Lower lobe of right lung (tissue), 2 donors: ENCODE results near the gene SLCO4A1. TPM values are rescaled to one million over a fixed set of nuclear protein-coding genes. Genes with fewer than 3 reads are reported as not detected.

ENCODE experiments used
- ATAC-seq, 2 donors: fragments of 200-7000 bp; cut with Tn5 transposase; one replicate each; pipeline ENCODE4 v1.9.1; 2020 to 2022; ENCODE audit warnings: mild to moderate bottlenecking in 2 of 2, moderate library complexity in 2 of 2
- DNase-seq: peaks from one replicate; pipeline ENCODE4 v3.0.0-alpha.2; 2020
- H3K27ac ChIP-seq: fragments of 200-600 bp; one replicate; pipeline ENCODE4 v1.8.0; 2022
- H3K27me3 ChIP-seq: fragments of 200-600 bp; one replicate; pipeline ENCODE4 v1.8.0; 2022; ENCODE audit warnings: low read depth
- H3K36me3 ChIP-seq: fragments of 200-600 bp; one replicate; pipeline ENCODE4 v1.8.0; 2022; ENCODE audit warnings: mild to moderate bottlenecking
- H3K4me1 ChIP-seq: fragments of 200-600 bp; one replicate; pipeline ENCODE4 v1.8.0; 2022
- H3K4me3 ChIP-seq: fragments of 200-600 bp; one replicate; pipeline ENCODE4 v1.8.0; 2022; ENCODE audit warnings: mild to moderate bottlenecking
- H3K9me3 ChIP-seq: fragments of 200-600 bp; one replicate; pipeline ENCODE4 v1.8.0; 2022
- intact Hi-C: fragments of 100-400 bp; cut with DNase I; formaldehyde crosslinking; loops from one replicate; pipeline ENCODE4 v1.11.0; 2022
- total RNA-seq: library from RNA; stranded (reverse); fragmentation: NEBNext Ultra II Directional; extraction: Animal tissue kit (Norgen Biotek cat#: 25700); gene quantifications from one replicate; pipeline ENCODE4 v1.2.1, GENCODE V29; 2021
- TF ChIP-seq, protein P1 (sequence below): fragments of 200-600 bp; IDR thresholded peaks from one replicate; pipeline ENCODE4 v1.8.0; 2022; ENCODE audit warnings: antibody characterized with exemption, mild to moderate bottlenecking
- donor health status: DM: no; HTN: yes; CAD: no; lungs with severe emphysema.

Gene SLCO4A1
- total RNA-seq, 1 donor from 2014 or later = 72.4 TPM

DNA sequence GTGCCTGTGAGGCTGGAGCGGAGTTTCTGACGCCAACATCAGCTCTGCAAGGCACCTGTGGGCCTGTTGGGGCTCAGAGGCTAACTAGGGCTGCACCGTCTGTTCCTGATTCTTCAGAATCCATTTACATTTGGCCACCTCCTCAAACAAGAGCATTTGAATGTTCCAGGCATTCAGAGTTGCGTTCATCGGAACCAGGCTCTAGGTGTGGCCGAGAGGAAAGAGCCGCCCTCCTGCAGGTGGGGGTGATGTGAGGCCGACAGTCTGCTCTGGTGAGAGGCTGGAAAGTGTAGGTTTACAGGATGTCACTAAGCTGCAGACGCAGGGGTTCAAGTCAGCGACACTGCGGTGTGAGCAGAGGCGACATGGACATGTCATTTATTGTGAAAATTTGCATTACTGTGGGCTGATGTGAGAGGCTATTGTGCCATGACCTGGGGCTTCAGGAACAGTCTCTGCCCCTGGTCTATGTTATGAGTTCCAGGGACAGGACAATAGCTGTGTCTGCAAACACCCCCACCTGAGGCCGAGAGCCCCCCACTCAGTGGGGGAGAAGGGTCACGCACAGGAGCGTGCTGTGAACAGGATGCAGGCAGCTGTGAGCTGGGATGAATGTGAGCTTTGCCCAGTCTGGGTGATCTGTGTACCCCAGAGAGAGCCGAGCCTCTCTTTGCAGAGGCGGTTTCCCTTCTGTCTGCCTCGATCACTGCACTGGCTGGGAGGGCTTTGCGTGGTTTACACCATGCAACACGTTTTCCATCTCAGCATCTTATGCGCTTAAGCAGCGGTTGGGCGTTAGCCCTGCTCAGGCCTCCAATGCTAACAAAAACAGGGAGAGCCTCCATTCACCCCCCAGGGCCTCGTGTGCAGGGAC, 21.1 kb downstream of the SLCO4A1 start:
- ATAC-seq (no peak), DNase-seq (no peak)
- Histone ChIP-seq H3K27ac (no peak overlapping the region), H3K36me3 (peaks cover 38% of the 10 kb centered on the region), H3K9me3 (no peaks in the 10 kb centered on the region), H3K4me1 (peaks cover 18% of the 10 kb centered on the region), H3K27me3 (peaks cover 20% of the 10 kb centered on the region), H3K4me3 (no peak overlapping the region)
- intact Hi-C loops = no loop called here
- TF ChIP-seq, protein P1, sequence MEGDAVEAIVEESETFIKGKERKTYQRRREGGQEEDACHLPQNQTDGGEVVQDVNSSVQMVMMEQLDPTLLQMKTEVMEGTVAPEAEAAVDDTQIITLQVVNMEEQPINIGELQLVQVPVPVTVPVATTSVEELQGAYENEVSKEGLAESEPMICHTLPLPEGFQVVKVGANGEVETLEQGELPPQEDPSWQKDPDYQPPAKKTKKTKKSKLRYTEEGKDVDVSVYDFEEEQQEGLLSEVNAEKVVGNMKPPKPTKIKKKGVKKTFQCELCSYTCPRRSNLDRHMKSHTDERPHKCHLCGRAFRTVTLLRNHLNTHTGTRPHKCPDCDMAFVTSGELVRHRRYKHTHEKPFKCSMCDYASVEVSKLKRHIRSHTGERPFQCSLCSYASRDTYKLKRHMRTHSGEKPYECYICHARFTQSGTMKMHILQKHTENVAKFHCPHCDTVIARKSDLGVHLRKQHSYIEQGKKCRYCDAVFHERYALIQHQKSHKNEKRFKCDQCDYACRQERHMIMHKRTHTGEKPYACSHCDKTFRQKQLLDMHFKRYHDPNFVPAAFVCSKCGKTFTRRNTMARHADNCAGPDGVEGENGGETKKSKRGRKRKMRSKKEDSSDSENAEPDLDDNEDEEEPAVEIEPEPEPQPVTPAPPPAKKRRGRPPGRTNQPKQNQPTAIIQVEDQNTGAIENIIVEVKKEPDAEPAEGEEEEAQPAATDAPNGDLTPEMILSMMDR = no peak

DNA sequence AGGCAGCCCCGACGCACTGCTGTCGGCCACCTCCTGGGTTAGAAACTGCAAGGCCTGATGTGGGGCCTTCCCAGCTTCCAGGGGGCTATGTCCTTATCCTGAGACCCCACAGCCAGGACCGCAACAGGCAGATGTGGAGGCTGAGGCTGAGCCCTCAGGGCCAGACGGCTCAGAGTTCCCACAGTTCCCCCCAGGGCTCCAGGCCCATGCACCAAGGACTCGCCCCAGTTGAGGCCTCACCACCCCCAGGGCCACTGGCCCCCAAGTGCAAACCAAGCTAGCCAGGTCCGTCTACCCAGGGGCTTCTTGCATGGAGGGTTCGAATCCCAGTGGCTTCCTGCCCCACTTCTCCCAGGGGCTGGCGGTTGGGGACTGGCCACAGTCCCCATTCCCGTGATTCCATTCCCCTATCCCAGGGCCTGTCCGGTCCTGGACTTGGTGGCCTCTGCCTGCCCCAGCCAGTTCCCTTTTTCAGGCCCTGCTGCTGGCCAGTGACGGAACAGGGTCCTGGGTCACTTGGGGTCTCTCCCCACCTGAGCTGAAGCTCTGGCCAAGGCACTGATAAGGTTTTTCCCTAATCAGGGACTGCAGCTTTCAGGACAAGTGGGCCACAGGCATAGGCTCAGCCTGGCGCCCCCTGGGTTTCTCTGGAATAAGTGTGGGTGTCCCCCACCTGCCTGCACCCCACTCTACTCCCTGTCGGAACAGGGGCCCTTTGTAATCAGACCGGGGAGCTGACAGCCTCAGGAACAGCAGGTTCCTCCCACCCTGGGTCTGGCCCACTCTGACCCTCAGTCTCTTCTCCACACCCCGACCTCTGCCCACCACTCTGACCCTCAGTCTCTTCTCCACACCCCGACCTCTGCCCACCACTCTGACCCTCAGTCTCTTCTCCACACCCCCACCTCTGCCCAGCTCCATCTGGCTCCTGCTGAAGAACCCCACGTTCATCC, 22.0 kb downstream of the SLCO4A1 start:
- H3K36me3 ChIP-seq = peaks cover 30% of the 10 kb centered on the region
- no peak for DNase-seq

DNA sequence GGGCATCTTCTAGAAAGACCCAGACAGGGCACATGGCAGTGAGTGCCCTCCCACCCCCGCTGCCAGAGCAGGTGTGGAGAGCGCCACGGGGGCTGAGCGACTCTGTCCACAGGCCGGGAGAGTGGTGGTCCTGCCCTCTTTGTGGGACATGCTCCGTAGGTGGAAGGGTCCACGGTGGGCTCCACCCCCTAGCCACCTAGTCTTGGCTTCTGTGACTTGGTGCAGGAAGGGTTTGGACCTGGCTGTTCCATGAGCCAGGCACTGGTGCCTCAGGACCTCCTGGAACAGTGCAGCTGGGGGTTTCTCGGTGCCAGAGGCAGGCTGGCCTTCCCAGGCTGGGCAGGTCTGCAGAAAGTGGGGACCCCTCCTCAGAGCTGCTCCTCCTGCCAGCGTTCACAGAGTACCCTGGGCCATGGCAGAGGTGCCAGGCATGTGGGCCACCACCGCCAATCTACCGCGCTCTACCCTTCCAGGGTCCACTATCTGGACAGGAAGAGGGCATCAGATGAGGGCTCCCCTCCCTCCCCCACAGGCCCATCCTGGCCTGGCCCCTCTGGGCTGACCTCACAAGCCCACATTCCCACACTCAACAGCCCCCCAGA, 23.0 kb downstream of the SLCO4A1 start:
- intact Hi-C loops = no loop called here
- Histone ChIP-seq H3K4me3 (no peak overlapping the region), H3K27ac (no peak overlapping the region), H3K4me1 (peaks cover 18% of the 10 kb centered on the region), H3K9me3 (no peaks in the 10 kb centered on the region), H3K27me3 (peaks cover 20% of the 10 kb centered on the region), H3K36me3 (peaks cover 26% of the 10 kb centered on the region)
- no peak for DNase-seq
- ATAC-seq = no peak
- TF ChIP-seq, protein P1 = no peak

More for the DNA sequence above, 22.0 kb downstream of the SLCO4A1 start:
- H3K27me3 ChIP-seq = peaks cover 20% of the 10 kb centered on the region
- no peak for ATAC-seq
- intact Hi-C loops = no loop called here
- peaks cover 18% of the 10 kb centered on the region for H3K4me1 ChIP-seq
- H3K4me3 ChIP-seq = no peak overlapping the region
- TF ChIP-seq, protein P1 = no peak
- no peak overlapping the region for H3K27ac ChIP-seq
- H3K9me3 ChIP-seq = no peaks in the 10 kb centered on the region

DNA sequence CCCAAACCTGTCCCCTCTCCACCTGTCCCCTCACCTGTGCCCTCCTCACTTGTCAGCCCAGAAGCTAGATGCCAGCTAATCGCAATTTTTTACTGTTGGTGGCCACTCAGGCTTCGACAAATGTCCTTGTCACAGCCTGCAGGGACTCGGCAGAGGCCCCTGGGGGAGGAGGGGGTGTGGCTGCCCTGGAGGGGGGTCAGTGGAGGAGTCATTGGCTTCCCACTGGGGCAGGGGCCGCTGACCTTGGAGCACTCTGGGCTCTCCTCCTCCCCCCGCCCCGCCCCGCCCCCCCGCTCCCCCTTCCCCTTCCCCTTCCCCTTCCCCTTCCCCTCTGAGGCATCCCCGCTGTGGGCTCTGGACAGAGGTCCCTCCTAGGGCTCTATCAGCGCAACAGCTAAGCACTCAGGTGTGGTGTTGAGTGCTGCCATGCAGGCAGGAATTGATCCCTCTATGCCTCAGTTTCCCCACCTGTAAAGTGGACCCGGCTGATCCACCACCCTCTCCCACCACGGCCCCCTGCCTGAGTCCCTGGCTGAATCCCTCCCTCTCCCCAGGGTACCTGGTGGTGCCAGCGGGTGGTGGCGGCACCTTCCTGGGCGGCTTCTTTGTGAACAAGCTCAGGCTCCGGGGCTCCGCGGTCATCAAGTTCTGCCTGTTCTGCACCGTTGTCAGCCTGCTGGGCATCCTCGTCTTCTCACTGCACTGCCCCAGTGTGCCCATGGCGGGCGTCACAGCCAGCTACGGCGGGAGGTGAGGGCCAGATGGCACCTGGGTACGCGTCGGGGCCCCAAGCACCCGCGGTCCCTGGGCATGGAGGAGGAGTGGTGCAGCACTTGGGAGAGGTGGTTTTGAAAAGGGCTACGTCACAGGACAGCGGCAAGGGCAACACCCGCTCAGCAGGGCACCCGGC, 23.8 kb downstream of the SLCO4A1 start:
- Histone ChIP-seq H3K4me3 (no peak overlapping the region), H3K27ac (no peak overlapping the region), H3K9me3 (no peaks in the 10 kb centered on the region), H3K27me3 (peaks cover 20% of the 10 kb centered on the region), H3K4me1 (peaks cover 18% of the 10 kb centered on the region), H3K36me3 (peaks cover 20% of the 10 kb centered on the region)
- DNase-seq = no peak
- intact Hi-C loops = no loop called here
- no peak for ATAC-seq
- TF ChIP-seq, protein P1 = no peak
